GM12891 (cell line): ENCODE results near the gene CR2.
A peak's percentile ranks its signal among the peaks of the same experiment; 100 is the strongest.

Source experiments
- DNase-seq: peaks from one replicate; pipeline ENCODE4 v3.0.0; 2011; ENCODE audit warnings: low spot score; ENCODE audit not compliant: insufficient read length
- FAIRE-seq: peaks from 2 replicates; lab custom pipeline; 2011; peaks lifted over from hg19 to GRCh38; lab: Jason Lieb, UNC
- PAX5 ChIP-seq: IDR thresholded peaks from 2 replicates; pipeline ENCODE4 v1.6.1; 2011; ENCODE audit warnings: low read length, moderate library complexity, mild to moderate bottlenecking; ENCODE audit not compliant: insufficient read depth, severe bottlenecking
- POLR2A ChIP-seq: IDR thresholded peaks from 2 replicates; pipeline ENCODE4 v1.6.1; 2011; ENCODE audit warnings: low read depth, low read length, control low read depth
- POLR2AphosphoS5 ChIP-seq: IDR thresholded peaks from 2 replicates; pipeline ENCODE4 v1.6.1; 2011; ENCODE audit warnings: low read depth, low read length, control low read depth
- POU2F2 ChIP-seq: IDR thresholded peaks from 2 replicates; pipeline ENCODE4 v1.6.1; 2011; ENCODE audit warnings: low read depth, mild to moderate bottlenecking, control low read depth, low read length, moderate library complexity
- SPI1 ChIP-seq: IDR thresholded peaks from 2 replicates; pipeline ENCODE4 v1.6.1; 2011; ENCODE audit warnings: low read depth, low read length, control low read depth
- TAF1 ChIP-seq: IDR thresholded peaks from 2 replicates; pipeline ENCODE4 v1.6.1; 2011; ENCODE audit warnings: low read depth, low read length, control low read depth

The CR2 gene

GRCh38 chr1:207444514-207445217, 9.5 kb upstream of the CR2 start:
- FAIRE-seq (peak; percentile 86), DNase-seq (no peak)
- TF ChIP-seq TAF1 (no peak), POLR2A (no peak), POU2F2 (no peak), SPI1 (peak; percentile 87), POLR2AphosphoS5 (no peak), PAX5 (no peak)

DNA sequence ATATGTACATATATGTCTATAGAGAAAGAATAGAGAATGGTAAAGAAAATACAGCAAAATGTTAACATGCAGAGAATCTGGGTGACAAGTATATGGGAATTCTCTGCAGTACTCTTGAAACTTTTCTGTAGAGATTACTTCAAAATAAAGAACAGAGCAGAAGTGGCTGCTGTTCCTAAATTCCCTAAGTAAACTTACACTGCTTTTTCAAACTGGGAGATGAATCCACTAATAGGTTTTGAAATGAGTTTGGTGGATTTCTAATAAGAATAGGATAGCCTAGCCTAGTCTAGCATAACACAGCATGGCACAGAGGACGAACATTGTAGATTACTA, 450 bp upstream of the CR2 start:
- DNase-seq (no peak), FAIRE-seq (no peak)
- TF ChIP-seq POLR2A, result no peak
- TF ChIP-seq TAF1, result no peak
- no peak for TF ChIP-seq PAX5
- TF ChIP-seq SPI1, result no peak
- TF ChIP-seq POLR2AphosphoS5, result no peak
- TF ChIP-seq POU2F2, result no peak

GRCh38 chr1:207455183-207455754, 1.1 kb downstream of the CR2 start:
- FAIRE-seq, result peak; percentile 86
- DNase-seq, result no peak
- no peak for TF ChIP-seq POLR2AphosphoS5
- no peak for TF ChIP-seq SPI1
- TF ChIP-seq POU2F2, result no peak
- no peak for TF ChIP-seq TAF1
- no peak for TF ChIP-seq PAX5
- TF ChIP-seq POLR2A, result no peak

DNA sequence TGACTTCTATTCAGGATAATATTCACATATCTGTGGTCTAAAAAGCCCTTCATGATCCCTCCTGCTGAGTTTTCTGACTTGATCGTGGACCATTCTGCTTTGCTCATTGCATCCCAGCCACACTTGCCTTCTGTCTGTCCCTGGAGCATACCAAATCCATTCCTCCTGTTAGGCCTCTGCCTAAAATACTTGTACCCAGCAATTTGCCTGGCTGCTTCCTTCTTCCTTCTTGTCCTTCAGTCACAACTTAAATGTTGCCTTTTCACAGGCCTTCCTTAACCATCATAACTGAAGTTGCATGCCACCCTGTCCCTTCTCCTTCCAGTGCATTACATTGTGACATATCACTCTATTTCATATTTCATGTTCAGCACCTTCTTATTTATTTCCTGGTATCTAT, 4.3 kb downstream of the CR2 start:
- DNase-seq (no peak), FAIRE-seq (peak; percentile 84)
- no peak for TF ChIP-seq SPI1
- no peak for TF ChIP-seq PAX5
- TF ChIP-seq POLR2A, result no peak
- TF ChIP-seq POLR2AphosphoS5, result no peak

DNA sequence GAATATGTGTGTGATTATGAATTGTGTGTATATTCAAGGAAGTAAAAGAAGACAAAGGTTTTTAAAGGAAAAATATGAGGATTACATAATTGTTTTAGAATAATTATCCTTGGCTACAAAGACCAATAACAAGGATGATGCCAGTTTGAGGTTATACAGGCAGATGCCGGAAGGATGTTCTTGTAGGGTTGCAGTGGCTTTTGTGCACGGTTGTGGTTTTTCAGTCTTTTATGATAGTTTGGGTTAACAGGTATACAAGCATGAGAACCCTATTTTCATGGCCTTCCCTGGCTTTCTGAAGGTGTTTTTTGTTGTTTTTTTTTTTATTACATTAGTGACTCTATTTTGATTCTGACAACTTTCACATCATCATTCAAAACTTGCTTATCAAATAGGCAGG, 4.9 kb downstream of the CR2 start:
- FAIRE-seq (peak; percentile 84), DNase-seq (no peak)
- TF ChIP-seq POU2F2, result no peak
- no peak for TF ChIP-seq SPI1
- no peak for TF ChIP-seq TAF1
- TF ChIP-seq PAX5, result no peak

- DNase-seq, result no peak
- FAIRE-seq, result no peak
- TF ChIP-seq POU2F2, result no peak
- no peak for TF ChIP-seq POLR2A
- TF ChIP-seq SPI1, result no peak
- no peak for TF ChIP-seq TAF1
- TF ChIP-seq POLR2AphosphoS5, result no peak
- TF ChIP-seq PAX5, result no peak
Measured at GRCh38 chr1:207461649-207462048, 7.5 kb downstream of the CR2 start.

GRCh38 chr1:207462535-207462934, 8.4 kb downstream of the CR2 start:
- FAIRE-seq, result no peak
- TF ChIP-seq POU2F2 (no peak), TAF1 (no peak), PAX5 (no peak), POLR2A (no peak), SPI1 (no peak), POLR2AphosphoS5 (no peak)
- no peak for DNase-seq

GRCh38 chr1:207463021-207463420, 8.9 kb downstream of the CR2 start:
- FAIRE-seq (no peak), DNase-seq (no peak)
- TF ChIP-seq POLR2A (no peak), TAF1 (no peak), SPI1 (no peak), POLR2AphosphoS5 (no peak), PAX5 (no peak), POU2F2 (no peak)

DNA sequence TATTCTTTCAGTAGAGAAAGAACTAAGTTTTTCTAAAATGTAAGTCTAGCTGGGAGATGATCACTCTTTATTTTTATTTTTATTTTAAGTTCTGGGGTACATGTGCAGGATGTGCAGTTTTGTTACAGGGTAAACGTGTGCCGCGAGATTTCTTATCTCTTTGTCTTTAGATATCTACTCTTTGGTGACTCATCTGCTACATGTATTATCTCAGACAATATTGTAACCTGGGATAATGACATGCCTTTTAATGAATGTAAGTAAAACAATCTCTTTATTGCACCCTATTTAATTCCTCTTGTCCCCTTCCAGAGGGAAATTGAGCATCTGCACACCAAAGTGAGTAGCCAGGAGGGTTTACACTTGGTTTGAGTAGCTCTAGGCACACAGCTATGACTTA, 9.4 kb downstream of the CR2 start:
- TF ChIP-seq PAX5 (no peak), TAF1 (no peak), SPI1 (no peak), POLR2AphosphoS5 (no peak), POLR2A (no peak), POU2F2 (no peak)
- FAIRE-seq (no peak), DNase-seq (no peak)

- TF ChIP-seq POLR2A (no peak), POU2F2 (no peak), POLR2AphosphoS5 (no peak), PAX5 (no peak), TAF1 (no peak), SPI1 (no peak)
- FAIRE-seq (no peak), DNase-seq (no peak)
Measured at GRCh38 chr1:207470927-207471326, 16.8 kb downstream of the CR2 start.
